Mesenchymal stem cell (in vitro differentiated cells and primary cell): ENCODE results near the gene CAPZB.
A peak's percentile ranks its signal among the peaks of the same experiment; 100 is the strongest.

Experiments
- DNase-seq: peaks from one replicate; pipeline ENCODE4 v3.0.0-alpha.2; 2013
- H2AFZ ChIP-seq: one replicate; pipeline ENCODE4 v1.6.1; 2013; ENCODE audit warnings: low read depth, mild to moderate bottlenecking, control low read depth, inconsistent platforms, low read length, moderate library complexity
- H2AK5ac ChIP-seq: 2 replicates; pipeline ENCODE4 v1.6.1; 2013; ENCODE audit warnings: low read length, moderate library complexity, mild to moderate bottlenecking, inconsistent platforms; ENCODE audit not compliant: severe bottlenecking
- H2BK120ac ChIP-seq: one replicate; pipeline ENCODE4 v1.6.1; 2013; ENCODE audit warnings: low read depth, mild to moderate bottlenecking, inconsistent platforms, low read length, moderate library complexity
- H2BK12ac ChIP-seq, 2 experiments: one replicate each; pipeline ENCODE4 v1.6.1; 2013; ENCODE audit warnings: inconsistent platforms in 2 of 2, low read length in 2 of 2, mild to moderate bottlenecking in 2 of 2, moderate library complexity in 2 of 2, control low read depth in 1 of 2
- H2BK15ac ChIP-seq: one replicate; pipeline ENCODE4 v1.6.1; 2013; ENCODE audit warnings: mild to moderate bottlenecking, low read depth, inconsistent platforms; ENCODE audit not compliant: poor library complexity, severe bottlenecking
- H2BK5ac ChIP-seq: 2 replicates; pipeline ENCODE4 v1.6.1; 2013; ENCODE audit warnings: low read depth, mild to moderate bottlenecking, low read length, control low read depth, inconsistent platforms; ENCODE audit not compliant: poor library complexity, severe bottlenecking
- H3K14ac ChIP-seq, 2 experiments: one replicate each; pipeline ENCODE4 v1.6.1; 2013; ENCODE audit warnings: inconsistent platforms in 2 of 2, low read length in 2 of 2, control low read depth in 1 of 2, mild to moderate bottlenecking in 1 of 2, moderate library complexity in 1 of 2
- H3K18ac ChIP-seq, 2 experiments: one replicate each; pipeline ENCODE4 v1.6.1; 2013; ENCODE audit warnings: inconsistent platforms in 2 of 2, low read length in 2 of 2, control low read depth in 1 of 2, low read depth in 1 of 2, mild to moderate bottlenecking in 1 of 2
- H3K23ac ChIP-seq, 2 experiments: one replicate each; pipeline ENCODE4 v1.6.1; 2013; ENCODE audit warnings: inconsistent platforms in 2 of 2, low read length in 2 of 2, mild to moderate bottlenecking in 2 of 2, moderate library complexity in 2 of 2, control low read depth in 1 of 2
- H3K27ac ChIP-seq: 2 replicates; pipeline ENCODE4 v1.5.1; 2013; ENCODE audit warnings: mild to moderate bottlenecking, moderate library complexity, low read length, control low read depth, inconsistent platforms; ENCODE audit not compliant: poor library complexity, severe bottlenecking
- H3K27me3 ChIP-seq, 2 experiments: 2 replicates each; pipeline versions ENCODE4 v1.6.1 to v1.7.0; 2013; ENCODE audit warnings: low read length in 2 of 2, mild to moderate bottlenecking in 2 of 2, moderate library complexity in 2 of 2, control low read depth in 1 of 2, inconsistent platforms in 1 of 2; ENCODE audit not compliant: control insufficient read depth in 1 of 2, insufficient read depth in 1 of 2
- H3K36me3 ChIP-seq, 2 experiments: 2 replicates each; pipeline versions ENCODE4 v1.6.1 to v1.7.0; 2013; ENCODE audit warnings: low read length in 2 of 2, control low read depth in 1 of 2, inconsistent platforms in 1 of 2, low read depth in 1 of 2, mild to moderate bottlenecking in 1 of 2; ENCODE audit not compliant: insufficient read depth in 2 of 2, control insufficient read depth in 1 of 2
- H3K4ac ChIP-seq, 2 experiments: one replicate each; pipeline ENCODE4 v1.6.1; 2013; ENCODE audit warnings: inconsistent platforms in 2 of 2, low read length in 2 of 2, mild to moderate bottlenecking in 2 of 2, moderate library complexity in 2 of 2, control low read depth in 1 of 2, low read depth in 1 of 2
- H3K4me1 ChIP-seq: 2 replicates; pipeline ENCODE4 v1.6.1; 2013; ENCODE audit warnings: low read depth, low read length, control low read depth; ENCODE audit not compliant: control insufficient read depth, insufficient read depth
- H3K4me2 ChIP-seq: 2 replicates; pipeline ENCODE4 v1.6.1; 2013; ENCODE audit warnings: low read length, mild to moderate bottlenecking, inconsistent platforms; ENCODE audit not compliant: poor library complexity, severe bottlenecking
- H3K4me3 ChIP-seq, 2 experiments: 2 replicates each; pipeline versions ENCODE4 v1.5.1 to v1.7.0; 2013; ENCODE audit warnings: low read length in 2 of 2, mild to moderate bottlenecking in 2 of 2, control low read depth in 1 of 2, low read depth in 1 of 2; ENCODE audit not compliant: insufficient read depth in 1 of 2
- H3K79me1 ChIP-seq: replicated peaks from 2 replicates; pipeline ENCODE4 v1.6.1; 2013; ENCODE audit warnings: mild to moderate bottlenecking, control low read depth, low read length, inconsistent platforms; ENCODE audit not compliant: poor library complexity, severe bottlenecking
- H3K9ac ChIP-seq: 2 replicates; pipeline ENCODE4 v1.7.0; 2013; ENCODE audit warnings: mild to moderate bottlenecking, low read length, moderate library complexity
- H3K9me3 ChIP-seq: 2 replicates; pipeline ENCODE4 v1.7.0; 2013; ENCODE audit warnings: mild to moderate bottlenecking, low read length; ENCODE audit not compliant: control insufficient read depth
- H4K8ac ChIP-seq: one replicate; pipeline ENCODE4 v1.6.1; 2013; ENCODE audit warnings: inconsistent platforms, mild to moderate bottlenecking, low read length, moderate library complexity
- H4K91ac ChIP-seq: one replicate; pipeline ENCODE4 v1.6.1; 2013; ENCODE audit warnings: mild to moderate bottlenecking, low read length, inconsistent platforms
- WGBS: methylation state at CpG from one replicate; pipeline ENCODE4 v1.1.7; 2013; ENCODE audit warnings: mixed read lengths; 5-methylcytosine and 5-hydroxymethylcytosine counted together

CAPZB gene

GRCh38 chr1:19469004-19469403, 16.3 kb downstream of the CAPZB start:
- peak overlapping the region; percentile 50 to 93 for H3K18ac ChIP-seq
- DNase-seq = no peak

GRCh38 chr1:19468397-19468956, 16.9 kb downstream of the CAPZB start:
- H3K9me3 ChIP-seq = no peaks in the 10 kb centered on the region
- H4K8ac ChIP-seq = no peak overlapping the region
- peak overlapping the region in 1 of 2 experiments; percentile 78 for H3K14ac ChIP-seq
- H3K4me2 ChIP-seq = no peak overlapping the region
- H3K36me3 ChIP-seq = peaks cover 23 to 45% of the 10 kb centered on the region in 2 experiments
- H3K18ac ChIP-seq = peak overlapping the region; percentile 50 to 93
- peak overlapping the region; percentile 59 for H3K9ac ChIP-seq
- no peaks in the 10 kb centered on the region for H3K27me3 ChIP-seq
- peak overlapping the region in 1 of 2 experiments; percentile 82 for H2BK12ac ChIP-seq
- H3K4me3 ChIP-seq = peak overlapping the region in 1 of 2 experiments; percentile 27
- DNase-seq = no peak
- no peak overlapping the region for H4K91ac ChIP-seq
- peak overlapping the region in 1 of 2 experiments; percentile 91 for H3K23ac ChIP-seq
- peak overlapping the region in 1 of 2 experiments; percentile 81 for H3K4ac ChIP-seq
- peak overlapping the region; percentile 55 for H3K27ac ChIP-seq
- WGBS = 63% methylated on average over 15 of the region's 15 CpGs
- peaks cover 32% of the 10 kb centered on the region for H3K4me1 ChIP-seq
- H2BK120ac ChIP-seq = no peak overlapping the region
- H2BK15ac ChIP-seq = peak overlapping the region; percentile 33
- no peak overlapping the region for H2AFZ ChIP-seq
- peak overlapping the region; percentile 19 for H2AK5ac ChIP-seq
- H2BK5ac ChIP-seq = peak overlapping the region; percentile 20
- no peaks in the 10 kb centered on the region for H3K79me1 ChIP-seq

More at GRCh38 chr1:19469004-19469403, 16.3 kb downstream of the CAPZB start:
- 93% methylated on average over 6 of the region's 7 CpGs for whole genome bisulfite sequencing
- H2BK120ac ChIP-seq = no peak overlapping the region
- no peak overlapping the region for H4K8ac ChIP-seq
- no peaks in the 10 kb centered on the region for H3K9me3 ChIP-seq
- H3K4me3 ChIP-seq = peak overlapping the region in 1 of 2 experiments; percentile 27
- H3K14ac ChIP-seq = peak overlapping the region in 1 of 2 experiments; percentile 78
- H2AK5ac ChIP-seq = peak overlapping the region; percentile 19
- peak overlapping the region; percentile 44 to 82 for H2BK12ac ChIP-seq
- H2BK5ac ChIP-seq = no peak overlapping the region
- H3K4me1 ChIP-seq = peaks cover 32% of the 10 kb centered on the region
- H2BK15ac ChIP-seq = no peak overlapping the region
- H3K4me2 ChIP-seq = no peak overlapping the region
- H3K23ac ChIP-seq = peak overlapping the region in 1 of 2 experiments; percentile 70
- H3K27me3 ChIP-seq = no peaks in the 10 kb centered on the region
- H3K36me3 ChIP-seq = peaks cover 24 to 42% of the 10 kb centered on the region in 2 experiments
- H4K91ac ChIP-seq = peak overlapping the region; percentile 19
- no peak overlapping the region for H2AFZ ChIP-seq
- H3K9ac ChIP-seq = peak overlapping the region; percentile 59
- H3K4ac ChIP-seq = peak overlapping the region in 1 of 2 experiments; percentile 81
- H3K79me1 ChIP-seq = no peaks in the 10 kb centered on the region
- H3K27ac ChIP-seq = peak overlapping the region; percentile 55

GRCh38 chr1:19467199-19468187, 17.8 kb downstream of the CAPZB start:
- H3K27ac ChIP-seq = no peak overlapping the region
- H3K27me3 ChIP-seq = no peaks in the 10 kb centered on the region
- no peak overlapping the region for H2AK5ac ChIP-seq
- H2AFZ ChIP-seq = no peak overlapping the region
- H3K36me3 ChIP-seq = peaks cover 20 to 50% of the 10 kb centered on the region in 2 experiments
- no peak overlapping the region for H3K4me2 ChIP-seq
- H4K91ac ChIP-seq = no peak overlapping the region
- no peak overlapping the region for H2BK5ac ChIP-seq
- H3K14ac ChIP-seq = no peak overlapping the region
- WGBS = 88% methylated on average over 13 of the region's 14 CpGs
- H2BK12ac ChIP-seq = no peak overlapping the region
- DNase-seq = no peak
- peaks cover 1% of the 10 kb centered on the region for H3K79me1 ChIP-seq
- H3K18ac ChIP-seq = no peak overlapping the region
- H2BK15ac ChIP-seq = no peak overlapping the region
- no peak overlapping the region for H3K23ac ChIP-seq
- H3K4ac ChIP-seq = no peak overlapping the region
- no peaks in the 10 kb centered on the region for H3K9me3 ChIP-seq
- H3K9ac ChIP-seq = peak overlapping the region; percentile 33
- H4K8ac ChIP-seq = no peak overlapping the region
- no peak overlapping the region for H2BK120ac ChIP-seq
- no peak overlapping the region for H3K4me3 ChIP-seq
- H3K4me1 ChIP-seq = peaks cover 32% of the 10 kb centered on the region

- H3K4me1 ChIP-seq = peaks cover 35% of the 10 kb centered on the region
- H3K4me2 ChIP-seq = no peak overlapping the region
- no peak overlapping the region for H3K4me3 ChIP-seq
- H2AK5ac ChIP-seq = no peak overlapping the region
- peak overlapping the region; percentile 4 for H3K9ac ChIP-seq
- H2BK120ac ChIP-seq = no peak overlapping the region
- no peak overlapping the region for H4K91ac ChIP-seq
- H2BK12ac ChIP-seq = peak overlapping the region in 1 of 2 experiments; percentile 3
- DNase-seq = no peak
- H3K79me1 ChIP-seq = peaks cover 1% of the 10 kb centered on the region
- no peak overlapping the region for H2BK15ac ChIP-seq
- no peak overlapping the region for H3K4ac ChIP-seq
- no peak overlapping the region for H2AFZ ChIP-seq
- no peak overlapping the region for H3K18ac ChIP-seq
- H3K9me3 ChIP-seq = no peaks in the 10 kb centered on the region
- peaks cover 14 to 40% of the 10 kb centered on the region in 2 experiments for H3K36me3 ChIP-seq
- H3K27me3 ChIP-seq = no peaks in the 10 kb centered on the region
- H2BK5ac ChIP-seq = no peak overlapping the region
- 72% methylated on average over 9 of the region's 9 CpGs for WGBS
- H3K27ac ChIP-seq = no peak overlapping the region
- no peak overlapping the region for H3K23ac ChIP-seq
- H4K8ac ChIP-seq = peak overlapping the region; percentile 16
- no peak overlapping the region for H3K14ac ChIP-seq
Measured at GRCh38 chr1:19466112-19466561, 19.2 kb downstream of the CAPZB start.
